GM19452 (cell line): ENCODE measurements around the gene RPP38.

Experiments used
- ATAC-seq: cut with Tn5 transposase; IDR thresholded peaks from one replicate; pipeline ENCODE4 v1.9.1; 2021; ENCODE audit not compliant: unreplicated experiment

Gene RPP38

GRCh38 chr10:15097011-15097812, at the start of gene RPP38:
Gene RPP38 (plus strand): TSS chr10:15097355. CDS start chr10:15103315, 5,960 bp downstream.
- peak; percentile 83 for ATAC-seq

- no peak for ATAC-seq
These were observed 47.6 kb upstream of the RPP38 start for GRCh38 chr10:15049533-15049932.

GRCh38 chr10:15052121-15052520, 45.0 kb upstream of the RPP38 start:
- ATAC-seq, result no peak

- no peak for ATAC-seq
These were observed 44.1 kb upstream of the RPP38 start for GRCh38 chr10:15053061-15053460.

- no peak for ATAC-seq
These were observed 38.5 kb upstream of the RPP38 start for GRCh38 chr10:15058689-15059088.

GRCh38 chr10:15059914-15060313, 37.2 kb upstream of the RPP38 start:
- no peak for ATAC-seq

- ATAC-seq, result no peak
These were observed 36.5 kb upstream of the RPP38 start for GRCh38 chr10:15060638-15061037.

- no peak for ATAC-seq
These were observed 30.0 kb upstream of the RPP38 start for GRCh38 chr10:15067154-15067553.

- ATAC-seq, result no peak
These were observed 28.4 kb upstream of the RPP38 start for GRCh38 chr10:15068802-15069201.

- ATAC-seq, result no peak
These were observed 27.9 kb upstream of the RPP38 start for GRCh38 chr10:15069230-15069629.

GRCh38 chr10:15072358-15072757, 24.8 kb upstream of the RPP38 start:
- no peak for ATAC-seq

GRCh38 chr10:15075421-15075820, 21.7 kb upstream of the RPP38 start:
- ATAC-seq, result no peak

- no peak for ATAC-seq
These were observed 13.3 kb upstream of the RPP38 start for GRCh38 chr10:15083674-15084501.

GRCh38 chr10:15084502-15084922, 12.6 kb upstream of the RPP38 start:
- no peak for ATAC-seq

GRCh38 chr10:15088428-15089261, 8.5 kb upstream of the RPP38 start, which contains the start of gene ACBD7:
Gene ACBD7 (minus strand): TSS chr10:15088776. CDS start chr10:15088728, 48 bp downstream.
- peak; percentile 99 for ATAC-seq

GRCh38 chr10:15091418-15091817, 5.7 kb upstream of the RPP38 start:
- ATAC-seq, result no peak

GRCh38 chr10:15092855-15093408, 4.2 kb upstream of the RPP38 start:
- no peak for ATAC-seq

GRCh38 chr10:15096661-15097010, 519 bp upstream of the RPP38 start:
- ATAC-seq, result peak; percentile 20

GRCh38 chr10:15099886-15100285, 2.7 kb downstream of the RPP38 start:
- ATAC-seq, result no peak

GRCh38 chr10:15103513-15103912, 6.4 kb downstream of the RPP38 start:
- no peak for ATAC-seq
